Activated T-cell treated with anti-CD3 and anti-CD28 coated beads for 1 hour (primary cell): Measurements from ENCODE around the gene GPR153.

ENCODE experiments used
- DNase-seq: peaks from one replicate; pipeline ENCODE4 v3.0.0-alpha.2; 2020; ENCODE audit warnings: low read depth

The GPR153 gene

GRCh38 chr1:6269296-6269695 lies 8.4 kb upstream of the GPR153 start:
- DNase-seq, result no peak

GRCh38 chr1:6268415-6268814 lies 7.5 kb upstream of the GPR153 start:
- no peak for DNase-seq

- no peak for DNase-seq
Measured at GRCh38 chr1:6267686-6268322, 6.9 kb upstream of the GPR153 start.

- no peak for DNase-seq
Measured at GRCh38 chr1:6266641-6267040, 5.7 kb upstream of the GPR153 start.

- no peak for DNase-seq
Measured at GRCh38 chr1:6265151-6265550, 4.3 kb upstream of the GPR153 start.

GRCh38 chr1:6263716-6264115 lies 2.8 kb upstream of the GPR153 start:
- no peak for DNase-seq

GRCh38 chr1:6262555-6263420 lies 1.9 kb upstream of the GPR153 start:
- DNase-seq, result no peak

GRCh38 chr1:6261615-6261995 lies 707 bp upstream of the GPR153 start:
- no peak for DNase-seq

- no peak for DNase-seq
Measured at GRCh38 chr1:6260433-6260934, 414 bp downstream of the GPR153 start.

- DNase-seq, result peak; percentile 60
Measured at GRCh38 chr1:6259491-6260362, 1.2 kb downstream of the GPR153 start.

GRCh38 chr1:6258675-6259074 lies 2.2 kb downstream of the GPR153 start:
- no peak for DNase-seq

GRCh38 chr1:6257541-6258069 lies 3.3 kb downstream of the GPR153 start:
- DNase-seq, result no peak

GRCh38 chr1:6256645-6257044 lies 4.3 kb downstream of the GPR153 start:
- DNase-seq, result no peak

GRCh38 chr1:6254691-6255090 lies 6.2 kb downstream of the GPR153 start:
- no peak for DNase-seq

GRCh38 chr1:6253380-6253779 lies 7.5 kb downstream of the GPR153 start:
- no peak for DNase-seq

- no peak for DNase-seq
Measured at GRCh38 chr1:6252374-6252710, 8.6 kb downstream of the GPR153 start.

GRCh38 chr1:6251681-6252373 lies 9.1 kb downstream of the GPR153 start:
- DNase-seq, result no peak

GRCh38 chr1:6251233-6251632 lies 9.7 kb downstream of the GPR153 start:
- no peak for DNase-seq

GRCh38 chr1:6249739-6250689 lies 10.9 kb downstream of the GPR153 start:
- no peak for DNase-seq

- DNase-seq, result no peak
Measured at GRCh38 chr1:6248932-6249738, 11.8 kb downstream of the GPR153 start.
